ENCODE measurements around the gene XBP1. TPM values are rescaled to one million over a fixed set of nuclear protein-coding genes. Genes with fewer than 3 reads are reported as not detected.

The XBP1 gene
- total and polyA plus RNA-seq, 2 of the 4 experiments (the other 2 are of a cell fraction), result 95.0 to 223 TPM

DNA sequence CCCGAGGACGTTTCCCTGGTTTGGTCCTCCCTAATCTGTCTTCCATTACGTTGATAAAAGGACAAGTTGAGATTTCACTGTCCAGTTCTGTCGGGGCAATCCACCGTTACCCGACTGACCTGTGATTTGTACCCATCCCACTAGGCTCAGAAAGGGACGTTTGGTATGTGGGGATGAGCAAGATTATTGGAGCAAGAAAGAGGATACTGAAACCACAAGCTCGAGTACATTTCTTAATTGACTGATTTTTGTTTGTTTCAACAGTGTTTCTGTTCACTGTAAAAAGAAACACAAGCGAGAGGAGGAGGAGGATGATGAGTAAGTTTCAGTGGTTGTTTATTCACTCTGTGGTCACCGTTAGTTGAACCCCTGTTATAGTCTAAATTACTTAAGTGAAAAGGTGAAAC lies 26.9 kb downstream of the XBP1 start:
- Histone ChIP-seq H2AFZ (replicated peaks; ENCODE audit: low read length, poor library complexity) (peak overlapping the region; percentile 95), H3K27ac (ENCODE audit: insufficient read depth, low read length) (peak overlapping the region; percentile 79), H4K20me1 (ENCODE audit: insufficient read depth, low read length) (peaks cover 25% of the 10 kb centered on the region), H3K4me1 (ENCODE audit: control insufficient read depth, insufficient read depth, low read length) (no peaks in the 10 kb centered on the region), H3K27me3 (ENCODE audit: control insufficient read depth, insufficient read depth, low read length) (no peaks in the 10 kb centered on the region), H3K56ac (ENCODE audit: extremely low read depth, insufficient read depth, low read length) (peak overlapping the region; percentile 67), H2AK5ac (ENCODE audit: low read depth, low read length) (peak overlapping the region; percentile 31), H2BK120ac (ENCODE audit: low read depth, low read length) (peak overlapping the region; percentile 24), H3K4me3 (ENCODE audit: insufficient read depth, low read depth, low read length) (peak overlapping the region; percentile 61), H3K9me3 (ENCODE audit: control insufficient read depth, insufficient read depth, low read length) (peaks cover 2% of the 10 kb centered on the region; the same call in 1 of the 2 replicates), H2AK9ac (replicated peaks; ENCODE audit: low read depth, low read length, poor library complexity) (peak overlapping the region; percentile 65), H4K5ac (ENCODE audit: low read depth, low read length) (peak overlapping the region; percentile 25; the same call in 1 of the 2 replicates), H3K9me1 (ENCODE audit: insufficient read depth, low read length) (peaks cover 3% of the 10 kb centered on the region; the same call in 1 of the 2 replicates), H3K4ac (ENCODE audit: low read depth, low read length) (peak overlapping the region; percentile 34), H3K9ac (ENCODE audit: low read depth, low read length) (peak overlapping the region; percentile 61), H3K36me3 (ENCODE audit: control insufficient read depth, insufficient read depth, low read length) (peaks cover 17% of the 10 kb centered on the region), H2BK5ac (ENCODE audit: low read depth, low read length, poor library complexity, severe bottlenecking) (peak overlapping the region; percentile 84), H3K4me2 (ENCODE audit: low read depth, low read length) (peak overlapping the region; percentile 89), H4K8ac (ENCODE audit: low read depth in 2 of 2, low read length in 2 of 2) (peak overlapping the region; percentile 2 to 86; a peak in 3 of 4 replicates), H3K14ac (replicated peaks; ENCODE audit: low read depth, low read length) (peak overlapping the region; percentile 29), H4K91ac (ENCODE audit: insufficient read depth, low read depth, low read length) (peak overlapping the region; percentile 21), H2BK20ac (ENCODE audit: low read depth, low read length) (no peak overlapping the region), H3K18ac (ENCODE audit: low read depth, low read length) (peak overlapping the region; percentile 75), H3K23ac (ENCODE audit: low read depth, low read length) (peak overlapping the region; percentile 26), H2BK15ac (ENCODE audit: low read depth, low read length) (peak overlapping the region; percentile 17; the same call in 1 of the 3 replicates), H3K79me1 (ENCODE audit: low read depth in 1 of 2, low read length in 2 of 2) (peaks cover 14 to 44% of the 10 kb centered on the region in 2 experiments)
- WGBS, 2 experiments (ENCODE audit: extremely low coverage in 2 of 2, insufficient read length in 1 of 2), result 0% methylated on average over 4 of the region's 10 CpGs; no CpG with 5 or more reads in 1 of the 2 experiments
- intact Hi-C loops (cut with micrococcal nuclease), result loop anchor here (5.0 kb wide), 3 partner anchors 61 to 166 kb away; partner anchors contain the start of gene TTC28
- dilution Hi-C loops (cut with HindIII; ENCODE audit: low sequenced_read_pairs, unreplicated experiment), result no loop called here
- ChIA-PET POLR2A (ENCODE audit: unreplicated experiment) (interaction anchor here (0.6 kb wide), 1 partner anchor 769 kb away, joined by 3 read pairs; no protein-coding TSS in a partner anchor), CTCF (interaction anchor here (0.6 to 1.0 kb wide), 3 partner anchors 18 to 210 kb away, joined by 3 to 7 read pairs (median 3); no protein-coding TSS in a partner anchor)
- in situ Hi-C loops (cut with MboI; ENCODE audit: low sequenced_read_pairs), result no loop called here
- ATAC-seq (ENCODE audit: low read depth) (no peak; the same call in 1 of the 2 replicates), DNase-seq (peak; percentile 69)
- no TSS peak for BruUV-seq (replicated peaks)
- TF ChIP-seq MXI1 (IDR thresholded peaks at IDR 0.05; ENCODE audit: borderline replicate concordance, low read depth, low read length) (no peak), MAZ (IDR thresholded peaks at IDR 0.05; ENCODE audit: borderline replicate concordance, low read depth, low read length) (no peak), BHLHE40 (IDR thresholded peaks at IDR 0.05; ENCODE audit: low read depth, low read length) (no peak), POLR2A (IDR thresholded peaks at IDR 0.05; ENCODE audit: low read depth, low read length) (peak; percentile 8; the same call in 1 of the 2 replicates), CHD1 (IDR thresholded peaks at IDR 0.05; ENCODE audit: low read depth, low read length) (no peak)
